OCI-LY1 (cell line): ENCODE measurements around the gene RNF157.

ENCODE experiments used
- H2AFZ ChIP-seq: fragments of 200-600 bp; sonication (generic), shearing (Covaris generic); 2 replicates; pipeline ENCODE4 v1.6.0; 2014; ENCODE audit warnings: antibody characterized with exemption, mild to moderate bottlenecking, low read length
- H3F3A ChIP-seq: fragments of 200-600 bp; sonication (generic), shearing (Covaris generic); 2 replicates; pipeline ENCODE4 v1.6.0; 2014; ENCODE audit warnings: mild to moderate bottlenecking, antibody characterized with exemption, low read length, moderate library complexity; ENCODE audit not compliant: insufficient read depth
- H3K27ac ChIP-seq: fragments of 200-600 bp; sonication (generic); 2 replicates; pipeline ENCODE4 v1.5.1; 2014; ENCODE audit warnings: low read length, mixed run types, mild to moderate bottlenecking, low read depth; ENCODE audit not compliant: poor library complexity, severe bottlenecking
- H3K27me3 ChIP-seq: fragments of 200-600 bp; sonication (generic); 2 replicates; pipeline ENCODE4 v1.6.0; 2014; ENCODE audit warnings: antibody characterized with exemption, mild to moderate bottlenecking, low read length, moderate library complexity; ENCODE audit not compliant: insufficient read depth
- H3K36me3 ChIP-seq: fragments of 200-600 bp; sonication (generic); 2 replicates; pipeline ENCODE4 v1.6.1; 2014; ENCODE audit warnings: mild to moderate bottlenecking, antibody characterized with exemption, low read length, moderate library complexity, mixed read lengths; ENCODE audit not compliant: insufficient read depth
- H3K4me1 ChIP-seq: fragments of 200-600 bp; sonication (generic); 2 replicates; pipeline ENCODE4 v1.5.1; 2014; ENCODE audit warnings: mild to moderate bottlenecking, low read length, moderate library complexity; ENCODE audit not compliant: insufficient read depth, severe bottlenecking
- H3K4me2 ChIP-seq: fragments of 200-600 bp; sonication (generic), shearing (Covaris generic); 2 replicates; pipeline ENCODE4 v1.6.1; 2014; ENCODE audit warnings: low read length
- H3K4me3 ChIP-seq: fragments of 200-600 bp; sonication (generic); 2 replicates; pipeline ENCODE4 v1.5.1; 2014; ENCODE audit warnings: low read length, low read depth, mild to moderate bottlenecking, mixed read lengths; ENCODE audit not compliant: poor library complexity, severe bottlenecking
- H3K79me2 ChIP-seq: fragments of 200-600 bp; shearing (Covaris generic); 2 replicates; pipeline ENCODE4 v1.6.1; 2016; ENCODE audit warnings: mixed run types, low read length, mixed read lengths; ENCODE audit not compliant: insufficient read depth
- H3K9ac ChIP-seq: fragments of 200-600 bp; sonication (generic), shearing (Covaris generic); 2 replicates; pipeline ENCODE4 v1.6.1; 2014; ENCODE audit warnings: mild to moderate bottlenecking, low read length, mixed read lengths
- H3K9me2 ChIP-seq: fragments of 200-600 bp; sonication (generic), shearing (Covaris generic); 2 replicates; pipeline ENCODE4 v1.6.1; 2014; ENCODE audit warnings: low read depth, mild to moderate bottlenecking, low read length, mixed read lengths
- H3K9me3 ChIP-seq: fragments of 200-600 bp; shearing (Covaris generic); 2 replicates; pipeline ENCODE4 v1.6.1; 2014; ENCODE audit warnings: low read length, mixed read lengths
- H4K20me1 ChIP-seq: fragments of 200-600 bp; sonication (generic), shearing (Covaris generic); 2 replicates; pipeline ENCODE4 v1.6.0; 2016; ENCODE audit warnings: mild to moderate bottlenecking, low read length; ENCODE audit not compliant: insufficient read depth
- CTCF ChIP-seq: fragments of 200-600 bp; sonication (generic), shearing (Covaris generic); IDR thresholded peaks from 2 replicates; pipeline ENCODE4 v1.5.1; 2017; ENCODE audit warnings: mild to moderate bottlenecking, antibody characterized with exemption, low read length, moderate library complexity, mixed read lengths
- EZH2 ChIP-seq: fragments of 200-600 bp; sonication (generic), shearing (Covaris generic); IDR thresholded peaks from 2 replicates; pipeline ENCODE4 v1.8.0; 2017; ENCODE audit warnings: borderline replicate concordance, mixed run types, mild to moderate bottlenecking, antibody characterized with exemption, low read length, moderate library complexity, mixed read lengths

RNF157 gene

DNA sequence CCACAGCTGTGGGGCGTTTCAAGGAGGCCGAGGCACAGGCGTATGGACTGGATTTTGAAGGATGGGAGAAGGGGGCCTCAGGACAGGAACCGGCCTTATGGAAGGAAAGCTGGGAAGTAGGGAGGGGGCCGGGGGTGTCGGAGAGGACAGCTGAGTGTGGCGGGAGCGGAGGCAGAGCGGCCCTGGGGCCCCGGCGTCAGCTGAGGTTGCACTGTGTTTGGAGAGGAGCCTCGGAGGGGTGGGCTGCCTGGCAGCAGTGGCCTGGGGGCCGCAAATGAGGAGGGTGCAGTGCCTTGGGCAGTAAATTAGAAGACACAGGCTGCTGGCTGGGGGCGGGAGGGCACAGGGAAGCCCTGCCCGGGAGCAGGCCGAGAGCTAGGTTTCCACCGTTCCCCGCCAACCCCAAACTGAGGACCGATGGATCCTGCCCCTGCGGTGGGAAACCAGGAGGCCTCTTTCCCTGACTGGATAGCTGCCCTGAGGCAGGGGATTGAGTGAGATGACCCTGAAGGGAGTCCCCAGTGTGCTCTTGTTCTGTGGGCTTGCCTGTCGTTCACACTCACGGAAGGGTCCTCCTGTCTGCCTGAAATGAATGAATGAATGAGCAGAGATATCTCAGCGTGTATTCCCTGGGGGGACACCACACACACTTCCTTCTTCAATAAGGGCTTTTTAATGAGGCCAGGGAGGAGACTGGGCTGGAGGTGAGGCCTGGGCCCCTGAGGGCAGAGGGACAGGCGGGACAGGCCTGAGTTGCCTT, 117.7 kb downstream of the RNF157 start:
- H3K9ac ChIP-seq = no peak overlapping the region
- no peaks in the 10 kb centered on the region for H4K20me1 ChIP-seq
- no peak overlapping the region for H3K4me3 ChIP-seq

DNA sequence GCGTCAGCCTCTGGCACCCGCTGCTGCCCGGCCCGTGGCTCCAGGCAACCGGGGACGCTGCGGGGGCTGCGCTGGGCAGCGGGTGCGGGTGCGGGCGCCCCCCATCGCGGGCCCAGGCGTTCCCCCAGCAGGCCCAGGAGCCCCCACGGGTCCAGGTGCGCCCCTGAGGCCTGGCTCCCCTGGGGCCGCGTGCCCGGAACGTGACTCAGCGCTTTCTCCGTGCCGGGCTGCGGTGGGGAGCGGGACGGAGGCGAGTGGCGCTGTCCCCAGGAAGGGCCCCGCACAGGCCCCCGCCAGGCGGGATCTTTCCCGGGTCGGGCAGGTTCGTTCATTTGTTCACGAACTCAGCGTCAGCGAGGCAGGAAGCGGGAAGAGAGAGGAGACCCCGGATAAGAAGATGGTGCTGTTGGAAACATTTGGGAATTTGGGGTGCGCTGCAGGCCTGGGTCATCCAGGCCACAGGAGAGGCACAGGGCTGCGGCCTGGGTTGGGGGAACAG, 118.3 kb downstream of the RNF157 start:
- H3K27me3 ChIP-seq = peaks cover 7% of the 10 kb centered on the region; the same call in 1 of the 2 replicates
- no peaks in the 10 kb centered on the region for H3K36me3 ChIP-seq
- no peaks in the 10 kb centered on the region for H3K9me3 ChIP-seq
- peak overlapping the region; percentile 38 for H3K4me3 ChIP-seq
- no peak overlapping the region for H3K9ac ChIP-seq
- peak overlapping the region; percentile 49 for H3K4me2 ChIP-seq
- no peaks in the 10 kb centered on the region for H4K20me1 ChIP-seq
- H2AFZ ChIP-seq = no peak overlapping the region
- H3K79me2 ChIP-seq = no peaks in the 10 kb centered on the region
- H3F3A ChIP-seq = no peaks in the 10 kb centered on the region
- no peaks in the 10 kb centered on the region for H3K9me2 ChIP-seq
- no peak for TF ChIP-seq EZH2
- TF ChIP-seq CTCF = no peak
- no peak overlapping the region for H3K27ac ChIP-seq
- H3K4me1 ChIP-seq = peaks cover 7% of the 10 kb centered on the region

More for the DNA sequence above, 117.7 kb downstream of the RNF157 start:
- no peaks in the 10 kb centered on the region for H3K36me3 ChIP-seq
- no peak overlapping the region for H2AFZ ChIP-seq
- no peaks in the 10 kb centered on the region for H3K9me3 ChIP-seq
- no peaks in the 10 kb centered on the region for H3F3A ChIP-seq
- H3K27me3 ChIP-seq = peaks cover 7% of the 10 kb centered on the region; the same call in 1 of the 2 replicates
- H3K4me1 ChIP-seq = peaks cover 7% of the 10 kb centered on the region
- H3K79me2 ChIP-seq = no peaks in the 10 kb centered on the region
- no peak for TF ChIP-seq EZH2
- TF ChIP-seq CTCF = no peak
- no peak overlapping the region for H3K4me2 ChIP-seq
- no peak overlapping the region for H3K27ac ChIP-seq
- no peaks in the 10 kb centered on the region for H3K9me2 ChIP-seq

DNA sequence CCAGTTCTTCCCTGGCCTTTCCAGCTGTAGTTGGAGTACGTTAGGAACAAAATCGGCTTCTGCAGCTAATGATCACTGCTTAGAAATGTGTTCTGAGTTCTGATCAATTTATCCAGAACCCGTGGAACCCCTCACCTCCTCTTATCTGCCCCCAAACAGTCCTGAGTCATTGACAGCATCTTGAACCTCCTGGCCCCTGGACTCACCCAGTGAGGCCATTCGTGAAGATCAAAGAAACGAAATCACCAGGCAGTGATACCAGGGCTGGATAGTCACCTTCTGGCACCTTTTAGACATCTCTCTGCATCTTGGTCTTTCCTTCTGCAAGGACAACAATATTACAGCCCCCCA, 119.7 kb downstream of the RNF157 start:
- TF ChIP-seq CTCF = no peak
- TF ChIP-seq EZH2 = no peak
- Histone ChIP-seq H3K9ac (no peak overlapping the region), H3K4me2 (no peak overlapping the region), H3K27ac (no peak overlapping the region), H4K20me1 (no peaks in the 10 kb centered on the region), H3K27me3 (peaks cover 7% of the 10 kb centered on the region; the same call in 1 of the 2 replicates), H2AFZ (no peak overlapping the region), H3K36me3 (no peaks in the 10 kb centered on the region), H3K9me2 (no peaks in the 10 kb centered on the region), H3K4me1 (peaks cover 7% of the 10 kb centered on the region), H3K79me2 (no peaks in the 10 kb centered on the region), H3K4me3 (no peak overlapping the region), H3F3A (no peaks in the 10 kb centered on the region), H3K9me3 (no peaks in the 10 kb centered on the region)
